Right cardiac atrium (tissue), 5 donors: ENCODE measurements around the gene FKBP8. TPM values are rescaled to one million over a fixed set of nuclear protein-coding genes. Genes with fewer than 3 reads are reported as not detected.
"Not testable (repeated sequence)": the region's sequence is repeated elsewhere in the genome, so short reads cannot be mapped to it uniquely, and the experiment has no call there.

Experiments
- ATAC-seq, 2 donors: fragments of 200-7000 bp; cut with Tn5 transposase; one replicate each; pipeline versions ENCODE4 v1.8.0 to v1.9.1; 2020; ENCODE audit warnings: moderate library complexity in 2 of 2, mild to moderate bottlenecking in 1 of 2
- DNase-seq, 3 donors: peaks; one replicate each; pipeline ENCODE4 v3.0.0-alpha.2; 2020
- H3K27ac ChIP-seq: one replicate; pipeline ENCODE4 v1.5.1; 2013; ENCODE audit warnings: mild to moderate bottlenecking, low read length, control low read depth, moderate library complexity
- H3K27me3 ChIP-seq: one replicate; pipeline ENCODE4 v1.6.1; 2013; ENCODE audit not compliant: control insufficient read depth, insufficient read depth
- H3K4me1 ChIP-seq: one replicate; pipeline ENCODE4 v1.6.1; 2013; ENCODE audit warnings: low read length; ENCODE audit not compliant: control insufficient read depth, insufficient read depth
- H3K4me3 ChIP-seq: one replicate; pipeline ENCODE4 v1.5.1; 2013; ENCODE audit warnings: low read length, control low read depth
- H3K9me3 ChIP-seq: one replicate; pipeline ENCODE4 v1.6.1; 2013; ENCODE audit warnings: low read length; ENCODE audit not compliant: control insufficient read depth
- WGBS: extraction: QIAGEN DNeasy Blood & Tissue Kit; methylation state at CpG from one replicate; pipeline ENCODE4 v1.1.7; 2013; 5-methylcytosine and 5-hydroxymethylcytosine counted together
- intact Hi-C, 4 donors: fragments of 100-400 bp; cut with DNase I; formaldehyde crosslinking; loops; one replicate each; pipeline versions ENCODE4 v1.11.0 to v1.14.0; 2022 to 2023
- polyA plus RNA-seq: library from polyadenylated mRNA; stranded (reverse); fragments of 200-250 nt; gene quantifications from one replicate; pipeline ENCODE4 v1.2.3, GENCODE V29; 2013
- total RNA-seq, 4 donors: library from RNA; stranded (reverse); fragmentation: NEBNext Ultra II Directional; extraction: Animal tissue kit (Norgen Biotek cat#: 25700); gene quantifications; one replicate each; pipeline ENCODE4 v1.2.1, GENCODE V29; 2021
- donor health status: healthy with polysubstance abuse.
- donor health status: DM: no; HTN: yes; CAD: no.
- donor health status: DM: no; HTN: no; CAD: no.
- donor health status: DM: no; HTN: yes; CAD: no; lungs with severe emphysema.
- donor health status: DM: yes; HTN: yes; CAD: no.

The FKBP8 gene
- total and polyA plus RNA-seq, 5 donors = 204 to 285 (median 215) TPM

- DNase-seq (peak in 1 of 3 donors; percentile 43), ATAC-seq (peak in 1 of 2 donors; percentile 11)
- Histone ChIP-seq H3K4me1 (no peaks in the 10 kb centered on the region), H3K9me3 (no peaks in the 10 kb centered on the region), H3K27ac (no peak overlapping the region), H3K27me3 (no peaks in the 10 kb centered on the region), H3K4me3 (no peak overlapping the region)
- WGBS = 88% methylated on average over 22 of the region's 22 CpGs
- intact Hi-C loops = no loop called here
These were observed 5.3 kb downstream of the FKBP8 start for GRCh38 chr19:18538115-18538514.

GRCh38 chr19:18537431-18537830 is 5.9 kb downstream of the FKBP8 start:
- WGBS = 93% methylated on average over 17 of the region's 17 CpGs
- no peak overlapping the region for H3K4me3 ChIP-seq
- no peaks in the 10 kb centered on the region for H3K27me3 ChIP-seq
- intact Hi-C loops = no loop called here
- H3K27ac ChIP-seq = no peak overlapping the region
- peak in 1 of 3 donors; percentile 26 for DNase-seq
- H3K4me1 ChIP-seq = no peaks in the 10 kb centered on the region
- no peaks in the 10 kb centered on the region for H3K9me3 ChIP-seq
- ATAC-seq = no peak

- intact Hi-C loops = no loop called here
- 96% methylated on average over 10 of the region's 10 CpGs for WGBS
- no peak overlapping the region for H3K4me3 ChIP-seq
- no peaks in the 10 kb centered on the region for H3K9me3 ChIP-seq
- no peak for ATAC-seq
- no peak overlapping the region for H3K27ac ChIP-seq
- no peaks in the 10 kb centered on the region for H3K4me1 ChIP-seq
- no peaks in the 10 kb centered on the region for H3K27me3 ChIP-seq
- peak in 1 of 3 donors; percentile 29 for DNase-seq
These were observed 6.9 kb downstream of the FKBP8 start for GRCh38 chr19:18536475-18536874.

- 96% methylated on average over 4 of the region's 4 CpGs for WGBS
- intact Hi-C loops = no loop called here
These were observed 10.3 kb downstream of the FKBP8 start for GRCh38 chr19:18533058-18533457.

GRCh38 chr19:18532168-18532890 is 11.0 kb downstream of the FKBP8 start:
- ATAC-seq = peak; percentile 14 to 20
- Histone ChIP-seq H3K9me3 (no peaks in the 10 kb centered on the region), H3K27me3 (no peaks in the 10 kb centered on the region), H3K4me3 (no peak overlapping the region), H3K27ac (no peak overlapping the region), H3K4me1 (no peaks in the 10 kb centered on the region)
- 95% methylated on average over 22 of the region's 22 CpGs for WGBS
- intact Hi-C loops = no loop called here
- DNase-seq = peak in 1 of 3 donors; percentile 35

More at GRCh38 chr19:18533058-18533457, 10.3 kb downstream of the FKBP8 start:
- DNase-seq (peak in 1 of 3 donors; percentile 11), ATAC-seq (no peak)
- no peaks in the 10 kb centered on the region for H3K9me3 ChIP-seq
- no peaks in the 10 kb centered on the region for H3K4me1 ChIP-seq
- no peak overlapping the region for H3K27ac ChIP-seq
- no peaks in the 10 kb centered on the region for H3K27me3 ChIP-seq
- no peak overlapping the region for H3K4me3 ChIP-seq

GRCh38 chr19:18531485-18531884 is 11.9 kb downstream of the FKBP8 start:
- Histone ChIP-seq H3K9me3 (no peaks in the 10 kb centered on the region), H3K4me1 (no peaks in the 10 kb centered on the region), H3K27me3 (no peaks in the 10 kb centered on the region), H3K27ac (no peak overlapping the region), H3K4me3 (no peak overlapping the region)
- intact Hi-C loops = no loop called here
- DNase-seq = peak in 1 of 3 donors; percentile 33
- 93% methylated on average over 9 of the region's 9 CpGs for WGBS
- no peak for ATAC-seq

GRCh38 chr19:18529782-18530181 is 13.6 kb downstream of the FKBP8 start:
- Histone ChIP-seq H3K27ac (no peak overlapping the region), H3K9me3 (no peaks in the 10 kb centered on the region), H3K4me3 (no peak overlapping the region), H3K4me1 (no peaks in the 10 kb centered on the region), H3K27me3 (no peaks in the 10 kb centered on the region)
- WGBS = 66% methylated on average over 7 of the region's 7 CpGs
- intact Hi-C loops = loop anchor here in 1 of 4 donors (10.0 kb wide), 1 partner anchor 65 kb away; no protein-coding TSS in a partner anchor
- ATAC-seq = peak in 1 of 2 donors; percentile 16
- peak in 1 of 3 donors; percentile 52 for DNase-seq

- Histone ChIP-seq H3K27ac (no peak overlapping the region), H3K27me3 (no peaks in the 10 kb centered on the region), H3K9me3 (no peaks in the 10 kb centered on the region), H3K4me1 (no peaks in the 10 kb centered on the region), H3K4me3 (no peak overlapping the region)
- no peak for ATAC-seq
- intact Hi-C loops = loop anchor here in 1 of 4 donors (10.0 kb wide), 1 partner anchor 62 kb away; no protein-coding TSS in a partner anchor
- peak in 1 of 3 donors; percentile 3 for DNase-seq
- 89% methylated on average over 9 of the region's 9 CpGs for WGBS
These were observed 17.1 kb downstream of the FKBP8 start for GRCh38 chr19:18526316-18526715.

- 88% methylated on average over 9 of the region's 9 CpGs for WGBS
These were observed 19.5 kb downstream of the FKBP8 start for GRCh38 chr19:18523841-18524240.

GRCh38 chr19:18522862-18523440 is 20.4 kb downstream of the FKBP8 start:
- not testable (repeated sequence) for H3K4me1 ChIP-seq, H3K27me3 ChIP-seq, ATAC-seq, H3K27ac ChIP-seq, DNase-seq, H3K4me3 ChIP-seq, H3K9me3 ChIP-seq
- intact Hi-C loops = loop anchor here in 2 of 4 donors (5.0 to 10.0 kb wide), 2 partner anchors 51 to 58 kb away; no protein-coding TSS in a partner anchor
- WGBS = 76% methylated on average over 19 of the region's 19 CpGs

More at GRCh38 chr19:18523841-18524240, 19.5 kb downstream of the FKBP8 start:
- no peak overlapping the region for H3K27ac ChIP-seq
- no peak overlapping the region for H3K4me3 ChIP-seq
- H3K9me3 ChIP-seq = no peaks in the 10 kb centered on the region
- intact Hi-C loops = loop anchor here in 2 of 4 donors (5.0 to 10.0 kb wide), 2 partner anchors 52 to 59 kb away; no protein-coding TSS in a partner anchor
- DNase-seq (no peak), ATAC-seq (no peak)
- H3K4me1 ChIP-seq = peaks cover 5% of the 10 kb centered on the region
- H3K27me3 ChIP-seq = no peaks in the 10 kb centered on the region
